OCI-M1 (cell line): ENCODE data around the gene MYO16.
A peak's percentile ranks its signal among the peaks of the same experiment; 100 is the strongest.
"Not testable (repeated sequence)": the region's sequence is repeated elsewhere in the genome, so short reads cannot be mapped to it uniquely, and the experiment has no call there.

ENCODE experiments used
- DNase-seq: peaks from one replicate; lab custom pipeline; 2025; lab: John Stamatoyannopoulos, UW

The MYO16 gene

GRCh38 chr13:109074436-109074835 lies 445.0 kb downstream of the MYO16 start:
- DNase-seq = no peak

- DNase-seq = no peak
These were observed 445.4 kb downstream of the MYO16 start for GRCh38 chr13:109074853-109075252.

GRCh38 chr13:109087916-109088623 lies 458.7 kb downstream of the MYO16 start:
- DNase-seq = no peak

- no peak for DNase-seq
These were observed 459.2 kb downstream of the MYO16 start for GRCh38 chr13:109088624-109088917.

- DNase-seq = no peak
These were observed 461.4 kb downstream of the MYO16 start for GRCh38 chr13:109090796-109091195.

- no peak for DNase-seq
These were observed 461.8 kb downstream of the MYO16 start for GRCh38 chr13:109091249-109091648.

GRCh38 chr13:109092186-109092585 lies 462.8 kb downstream of the MYO16 start:
- DNase-seq = not testable (repeated sequence)

GRCh38 chr13:109093998-109094397 lies 464.6 kb downstream of the MYO16 start:
- no peak for DNase-seq

GRCh38 chr13:109095126-109095525 lies 465.7 kb downstream of the MYO16 start:
- DNase-seq = no peak

- no peak for DNase-seq
These were observed 466.7 kb downstream of the MYO16 start for GRCh38 chr13:109096101-109096500.

- no peak for DNase-seq
These were observed 471.4 kb downstream of the MYO16 start for GRCh38 chr13:109100705-109101304.

- no peak for DNase-seq
These were observed 472.2 kb downstream of the MYO16 start for GRCh38 chr13:109101550-109102144.

GRCh38 chr13:109105899-109106298 lies 476.5 kb downstream of the MYO16 start:
- no peak for DNase-seq

GRCh38 chr13:109110159-109110558 lies 480.7 kb downstream of the MYO16 start:
- DNase-seq = no peak

GRCh38 chr13:109111141-109111540 lies 481.7 kb downstream of the MYO16 start:
- DNase-seq = no peak

GRCh38 chr13:109113427-109113826 lies 484.0 kb downstream of the MYO16 start:
- DNase-seq = no peak

- no peak for DNase-seq
These were observed 484.8 kb downstream of the MYO16 start for GRCh38 chr13:109114162-109114561.

GRCh38 chr13:109114991-109115390 lies 485.6 kb downstream of the MYO16 start:
- no peak for DNase-seq

- DNase-seq = no peak
These were observed 489.1 kb downstream of the MYO16 start for GRCh38 chr13:109118521-109118920.

- peak; percentile 21 for DNase-seq
These were observed 490.5 kb downstream of the MYO16 start for GRCh38 chr13:109119896-109120295.

GRCh38 chr13:109121826-109122225 lies 492.4 kb downstream of the MYO16 start:
- no peak for DNase-seq

- DNase-seq = no peak
These were observed 494.6 kb downstream of the MYO16 start for GRCh38 chr13:109123971-109124370.

- DNase-seq = no peak
These were observed 496.8 kb downstream of the MYO16 start for GRCh38 chr13:109126178-109126577.
